ENCODE results near the gene IPO9.

DNA sequence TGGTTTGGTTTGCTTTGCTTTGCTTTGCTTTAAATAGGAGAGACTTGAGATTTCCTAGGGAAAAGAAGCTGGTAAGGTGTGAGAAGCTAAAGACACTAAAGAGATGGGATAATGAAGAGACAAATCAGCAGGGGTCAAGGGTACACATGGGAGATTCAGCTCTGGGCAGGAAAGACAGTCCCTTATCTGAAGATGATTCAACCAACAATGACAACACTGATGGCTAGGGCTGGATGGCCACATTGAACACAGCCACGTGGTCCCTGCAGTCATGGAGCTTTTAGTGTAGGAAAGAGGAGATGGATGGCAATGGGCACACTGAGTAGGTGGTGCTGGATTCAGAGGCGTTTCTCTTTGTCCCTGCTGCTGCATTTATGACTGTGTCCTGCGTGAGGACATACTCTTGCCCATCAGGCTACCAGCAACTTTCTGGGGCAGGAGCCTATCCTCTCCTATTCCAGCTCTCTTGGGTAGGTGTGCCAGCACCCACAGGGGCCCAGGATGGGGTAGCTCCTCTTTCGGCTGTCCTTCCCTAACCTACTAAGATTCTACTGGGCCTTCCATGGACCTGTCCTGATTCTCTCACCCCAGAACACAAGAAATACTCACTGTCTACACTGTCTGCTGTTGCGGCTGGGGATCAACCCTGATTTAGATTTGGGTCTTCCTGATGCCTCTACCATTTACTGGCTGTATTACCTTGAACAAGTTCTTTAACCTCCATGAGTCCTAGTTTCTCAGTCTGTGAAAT, 58.3 kb downstream of the IPO9 start:
- TF ChIP-seq, protein P1, sequence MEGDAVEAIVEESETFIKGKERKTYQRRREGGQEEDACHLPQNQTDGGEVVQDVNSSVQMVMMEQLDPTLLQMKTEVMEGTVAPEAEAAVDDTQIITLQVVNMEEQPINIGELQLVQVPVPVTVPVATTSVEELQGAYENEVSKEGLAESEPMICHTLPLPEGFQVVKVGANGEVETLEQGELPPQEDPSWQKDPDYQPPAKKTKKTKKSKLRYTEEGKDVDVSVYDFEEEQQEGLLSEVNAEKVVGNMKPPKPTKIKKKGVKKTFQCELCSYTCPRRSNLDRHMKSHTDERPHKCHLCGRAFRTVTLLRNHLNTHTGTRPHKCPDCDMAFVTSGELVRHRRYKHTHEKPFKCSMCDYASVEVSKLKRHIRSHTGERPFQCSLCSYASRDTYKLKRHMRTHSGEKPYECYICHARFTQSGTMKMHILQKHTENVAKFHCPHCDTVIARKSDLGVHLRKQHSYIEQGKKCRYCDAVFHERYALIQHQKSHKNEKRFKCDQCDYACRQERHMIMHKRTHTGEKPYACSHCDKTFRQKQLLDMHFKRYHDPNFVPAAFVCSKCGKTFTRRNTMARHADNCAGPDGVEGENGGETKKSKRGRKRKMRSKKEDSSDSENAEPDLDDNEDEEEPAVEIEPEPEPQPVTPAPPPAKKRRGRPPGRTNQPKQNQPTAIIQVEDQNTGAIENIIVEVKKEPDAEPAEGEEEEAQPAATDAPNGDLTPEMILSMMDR (IDR thresholded peaks at IDR 0.05): no peak
- no peak for TF ChIP-seq POLR2A (IDR thresholded peaks at IDR 0.05)

Data from uterus (tissue), 2 donors.